Fibroblast of lung (primary cell): Measurements from ENCODE around the gene SF3A2.

Experiments used
- EZH2 ChIP-seq: IDR thresholded peaks from 2 replicates; pipeline ENCODE4 v1.5.1; 2012; ENCODE audit warnings: low read length, control low read depth, mild to moderate bottlenecking; ENCODE audit errors: missing control alignments
- TF ChIP-seq, protein P1 (sequence below), 2 donors: IDR thresholded peaks in 1 of 2; conservative IDR thresholded peaks in 1 of 2; 1 replicate in 1 of 2; 2 replicates in 1 of 2; pipeline ENCODE4 v1.5.1; 2011 to 2012; ENCODE audit warnings: low read length in 2 of 2, control low read depth in 1 of 2, inconsistent platforms in 1 of 2, low read depth in 1 of 2, mild to moderate bottlenecking in 1 of 2

DNA sequence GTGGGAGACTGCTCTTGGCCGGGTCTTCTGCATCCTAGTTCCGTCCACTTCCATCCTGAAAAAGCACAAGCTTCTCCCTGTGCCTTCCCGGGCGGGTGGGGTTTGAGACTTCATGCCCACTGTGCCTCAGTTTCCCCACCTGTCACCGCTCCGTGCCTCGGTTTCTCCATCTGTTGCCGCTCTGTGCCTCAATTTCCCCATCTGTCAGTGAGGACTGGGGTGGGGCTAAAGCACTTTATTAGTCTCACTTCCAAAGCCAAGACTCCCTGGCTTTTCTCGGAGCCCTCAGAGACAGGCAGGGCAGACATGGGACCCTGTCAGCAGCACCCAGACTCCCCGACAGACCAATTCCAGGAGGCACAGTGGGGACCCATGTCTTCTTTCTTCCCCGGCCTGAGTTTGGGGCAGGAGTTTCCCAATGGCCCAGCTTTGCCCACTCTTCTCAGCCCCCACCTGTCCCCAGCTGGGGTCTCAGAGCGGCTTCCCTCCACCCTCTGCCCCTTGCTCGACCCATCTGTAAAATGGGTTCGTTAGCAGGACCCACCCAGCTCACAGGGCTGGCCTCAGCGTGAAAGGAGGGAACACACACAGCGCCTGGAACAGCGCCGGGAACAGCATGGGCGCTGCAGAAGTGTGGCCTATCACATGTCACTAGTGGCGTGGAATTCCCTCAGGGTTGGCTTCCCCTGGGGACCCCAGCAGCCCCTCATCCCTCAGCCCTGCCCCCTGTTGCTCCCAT lies 49.9 kb downstream of the SF3A2 start:
- TF ChIP-seq, protein P1, sequence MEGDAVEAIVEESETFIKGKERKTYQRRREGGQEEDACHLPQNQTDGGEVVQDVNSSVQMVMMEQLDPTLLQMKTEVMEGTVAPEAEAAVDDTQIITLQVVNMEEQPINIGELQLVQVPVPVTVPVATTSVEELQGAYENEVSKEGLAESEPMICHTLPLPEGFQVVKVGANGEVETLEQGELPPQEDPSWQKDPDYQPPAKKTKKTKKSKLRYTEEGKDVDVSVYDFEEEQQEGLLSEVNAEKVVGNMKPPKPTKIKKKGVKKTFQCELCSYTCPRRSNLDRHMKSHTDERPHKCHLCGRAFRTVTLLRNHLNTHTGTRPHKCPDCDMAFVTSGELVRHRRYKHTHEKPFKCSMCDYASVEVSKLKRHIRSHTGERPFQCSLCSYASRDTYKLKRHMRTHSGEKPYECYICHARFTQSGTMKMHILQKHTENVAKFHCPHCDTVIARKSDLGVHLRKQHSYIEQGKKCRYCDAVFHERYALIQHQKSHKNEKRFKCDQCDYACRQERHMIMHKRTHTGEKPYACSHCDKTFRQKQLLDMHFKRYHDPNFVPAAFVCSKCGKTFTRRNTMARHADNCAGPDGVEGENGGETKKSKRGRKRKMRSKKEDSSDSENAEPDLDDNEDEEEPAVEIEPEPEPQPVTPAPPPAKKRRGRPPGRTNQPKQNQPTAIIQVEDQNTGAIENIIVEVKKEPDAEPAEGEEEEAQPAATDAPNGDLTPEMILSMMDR (conservative IDR thresholded peaks at IDR 0.05 in 1 of 2, IDR thresholded peaks at IDR 0.05 in 1 of 2; ENCODE audit: low read depth in 1 of 2, low read length in 2 of 2), result no peak
- TF ChIP-seq EZH2, result no peak
